HG02973 (cell line): ENCODE results near the gene ERGIC2.
"Not testable (repeated sequence)": the region's sequence is repeated elsewhere in the genome, so short reads cannot be mapped to it uniquely, and the experiment has no call there.

Experiments
- ATAC-seq: cut with Tn5 transposase; IDR thresholded peaks from one replicate; pipeline ENCODE4 v1.9.1; 2021; ENCODE audit warnings: moderate library complexity; ENCODE audit not compliant: unreplicated experiment

The ERGIC2 gene

GRCh38 chr12:29304388-29304787, 76.6 kb downstream of the ERGIC2 start:
- ATAC-seq, result no peak

- ATAC-seq, result no peak
Measured at GRCh38 chr12:29301114-29301513, 79.9 kb downstream of the ERGIC2 start.

- ATAC-seq, result no peak
Measured at GRCh38 chr12:29299633-29300032, 81.3 kb downstream of the ERGIC2 start.

- no peak for ATAC-seq
Measured at GRCh38 chr12:29291226-29291625, 89.7 kb downstream of the ERGIC2 start.

- not testable (repeated sequence) for ATAC-seq
Measured at GRCh38 chr12:29290475-29290874, 90.5 kb downstream of the ERGIC2 start.

- ATAC-seq, result no peak
Measured at GRCh38 chr12:29288031-29288430, 92.9 kb downstream of the ERGIC2 start.

- no peak for ATAC-seq
Measured at GRCh38 chr12:29287622-29288021, 93.3 kb downstream of the ERGIC2 start.
